Measurements from ENCODE around the gene TTLL8.
A peak's percentile ranks its signal among the peaks of the same experiment; 100 is the strongest.

The TTLL8 gene

DNA sequence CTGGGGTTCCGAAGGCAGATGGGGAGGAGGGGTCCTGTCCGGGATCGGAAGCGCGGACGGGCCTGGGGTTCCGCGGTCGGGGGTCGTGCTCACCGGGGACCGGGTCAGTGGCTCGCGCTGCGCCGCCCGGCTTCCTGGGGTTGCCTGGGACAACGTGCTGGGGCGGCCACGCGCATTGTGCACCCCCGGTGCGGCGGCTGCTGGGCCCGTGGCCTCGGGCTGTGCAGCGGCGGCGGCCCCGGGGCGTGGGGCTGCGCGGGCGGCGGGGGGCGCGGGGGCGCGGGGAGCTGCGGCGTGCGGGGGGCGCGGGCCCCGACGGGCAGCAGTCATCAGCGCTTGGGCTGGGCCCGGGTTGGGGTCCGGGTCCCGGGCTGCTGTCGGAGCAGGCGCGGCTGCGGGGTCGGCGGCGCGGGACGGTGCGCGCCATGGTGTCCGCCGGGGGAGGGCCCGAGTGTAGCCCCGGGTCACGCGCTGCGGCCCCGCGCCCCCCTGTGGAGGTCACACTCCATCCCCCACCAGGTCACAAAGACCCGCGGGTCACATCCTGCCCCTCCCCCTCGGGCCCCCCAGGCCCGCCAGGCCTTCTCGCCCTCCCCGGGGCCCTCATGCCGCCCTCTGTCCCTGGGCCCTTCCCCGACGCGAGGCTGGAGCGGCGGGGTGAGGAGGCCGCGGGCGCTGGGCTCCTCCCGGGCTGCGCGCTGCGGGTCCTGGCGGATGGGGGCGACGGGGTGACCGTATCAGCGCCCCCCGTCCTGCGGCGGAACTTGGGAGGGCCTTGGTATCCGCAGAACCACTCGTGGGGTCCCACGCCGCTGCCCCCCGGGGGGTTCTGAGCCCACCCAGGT, at the start of gene TTLL8:
Gene TTLL8 (minus strand): TSS at position 238 of the 845 bp plus-strand sequence.
- DNase-seq (ENCODE audit: low read depth, low spot score): no peak
- Histone ChIP-seq H3K27ac (no peak within 1 kb of the TSS), H3K36me3 (ENCODE audit: insufficient read depth, low read length) (no peaks in the 10 kb centered on the region), H3K9ac (ENCODE audit: insufficient read length) (no peak within 1 kb of the TSS), H3K9me3 (ENCODE audit: low read depth, low read length) (no peaks in the 10 kb centered on the region), H3K4me3 (peak within 1 kb of the TSS; percentile 14)
- TF ChIP-seq FOXP2 (optimal IDR thresholded peaks at IDR 0.05; ENCODE audit: control extremely low read depth, extremely low read length, insufficient read depth) (no peak), POLR2AphosphoS5 (IDR thresholded peaks at IDR 0.05; ENCODE audit: borderline replicate concordance, low read depth, low read length) (no peak), EZH2 (IDR thresholded peaks at IDR 0.05) (no peak)

DNA sequence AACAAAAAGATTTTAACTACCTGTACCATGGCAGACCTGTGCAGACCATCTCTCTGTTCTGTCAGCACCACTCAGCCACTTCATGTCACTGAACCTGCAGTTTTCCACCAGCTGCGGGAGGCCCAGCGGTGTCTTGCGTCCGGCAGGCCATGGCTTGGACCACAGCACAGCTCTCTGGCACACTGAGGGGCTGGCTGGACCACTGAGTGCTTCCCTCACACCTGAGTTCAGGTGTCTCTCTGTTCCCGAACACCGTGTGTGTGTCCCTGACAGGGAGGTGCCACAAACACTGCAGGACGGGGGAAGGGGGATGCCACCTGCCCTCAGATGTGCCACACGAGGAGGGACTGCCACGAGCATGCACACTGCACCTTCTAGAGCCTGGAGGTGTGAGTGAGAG, 49.4 kb upstream of the TTLL8 start:
- no peaks in the 10 kb centered on the region for H3K9me3 ChIP-seq (ENCODE audit: low read depth, low read length)
- DNase-seq (ENCODE audit: low read depth, low spot score): no peak
- no peak overlapping the region for H3K4me3 ChIP-seq
- H3K27ac ChIP-seq: no peak overlapping the region
- no peak overlapping the region for H3K9ac ChIP-seq (ENCODE audit: insufficient read length)
- TF ChIP-seq FOXP2 (optimal IDR thresholded peaks at IDR 0.05; ENCODE audit: control extremely low read depth, extremely low read length, insufficient read depth) (no peak), EZH2 (IDR thresholded peaks at IDR 0.05) (no peak), POLR2AphosphoS5 (IDR thresholded peaks at IDR 0.05; ENCODE audit: borderline replicate concordance, low read depth, low read length) (no peak)
- H3K36me3 ChIP-seq (ENCODE audit: insufficient read depth, low read length): no peaks in the 10 kb centered on the region

GRCh38 chr22:50105208-50106100, 47.4 kb upstream of the TTLL8 start:
- H3K36me3 ChIP-seq (ENCODE audit: insufficient read depth, low read length): no peaks in the 10 kb centered on the region
- H3K4me3 ChIP-seq: no peak overlapping the region
- H3K27ac ChIP-seq: no peak overlapping the region
- no peaks in the 10 kb centered on the region for H3K9me3 ChIP-seq (ENCODE audit: low read depth, low read length)
- no peak for TF ChIP-seq EZH2 (IDR thresholded peaks at IDR 0.05)
- TF ChIP-seq POLR2AphosphoS5 (IDR thresholded peaks at IDR 0.05; ENCODE audit: borderline replicate concordance, low read depth, low read length): no peak
- TF ChIP-seq FOXP2 (optimal IDR thresholded peaks at IDR 0.05; ENCODE audit: control extremely low read depth, extremely low read length, insufficient read depth): no peak
- no peak for DNase-seq (ENCODE audit: low read depth, low spot score)
- no peak overlapping the region for H3K9ac ChIP-seq (ENCODE audit: insufficient read length)

GRCh38 chr22:50104141-50104544, 46.0 kb upstream of the TTLL8 start:
- H3K4me3 ChIP-seq: no peak overlapping the region
- no peak overlapping the region for H3K27ac ChIP-seq
- TF ChIP-seq FOXP2 (optimal IDR thresholded peaks at IDR 0.05; ENCODE audit: control extremely low read depth, extremely low read length, insufficient read depth) (no peak), POLR2AphosphoS5 (IDR thresholded peaks at IDR 0.05; ENCODE audit: borderline replicate concordance, low read depth, low read length) (no peak), EZH2 (IDR thresholded peaks at IDR 0.05) (no peak)
- DNase-seq (ENCODE audit: low read depth, low spot score): no peak
- no peaks in the 10 kb centered on the region for H3K36me3 ChIP-seq (ENCODE audit: insufficient read depth, low read length)
- H3K9me3 ChIP-seq (ENCODE audit: low read depth, low read length): no peaks in the 10 kb centered on the region
- no peak overlapping the region for H3K9ac ChIP-seq (ENCODE audit: insufficient read length)

DNA sequence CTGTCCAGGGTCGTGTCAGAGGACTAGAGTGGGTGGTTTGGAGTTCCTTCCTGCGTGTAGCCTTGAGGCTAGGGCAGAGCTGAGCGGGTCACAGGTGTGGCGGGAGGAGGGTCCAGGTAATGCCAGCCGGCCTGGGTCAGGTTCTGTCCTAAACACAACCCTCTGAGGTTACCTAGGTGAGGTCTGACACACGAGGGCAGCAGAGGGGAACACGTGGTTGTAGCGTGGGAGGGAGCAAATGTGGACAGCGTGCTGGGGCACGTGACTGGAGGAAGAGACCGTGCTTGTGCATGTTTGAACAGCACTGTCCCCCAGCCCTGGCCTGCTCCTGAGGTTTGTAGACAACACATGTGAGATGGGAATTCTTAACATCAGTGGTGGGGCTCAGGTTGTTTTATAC, 44.8 kb upstream of the TTLL8 start:
- TF ChIP-seq POLR2AphosphoS5 (IDR thresholded peaks at IDR 0.05; ENCODE audit: borderline replicate concordance, low read depth, low read length): no peak
- TF ChIP-seq FOXP2 (optimal IDR thresholded peaks at IDR 0.05; ENCODE audit: control extremely low read depth, extremely low read length, insufficient read depth): no peak
- TF ChIP-seq EZH2 (IDR thresholded peaks at IDR 0.05): no peak
- DNase-seq (ENCODE audit: low read depth, low spot score): no peak
- no peak overlapping the region for H3K4me3 ChIP-seq
- H3K9me3 ChIP-seq (ENCODE audit: low read depth, low read length): no peaks in the 10 kb centered on the region
- H3K9ac ChIP-seq (ENCODE audit: insufficient read length): no peak overlapping the region
- no peaks in the 10 kb centered on the region for H3K36me3 ChIP-seq (ENCODE audit: insufficient read depth, low read length)
- H3K27ac ChIP-seq: no peak overlapping the region

GRCh38 chr22:50101870-50102565, 43.9 kb upstream of the TTLL8 start:
- no peaks in the 10 kb centered on the region for H3K36me3 ChIP-seq (ENCODE audit: insufficient read depth, low read length)
- no peaks in the 10 kb centered on the region for H3K9me3 ChIP-seq (ENCODE audit: low read depth, low read length)
- TF ChIP-seq FOXP2 (optimal IDR thresholded peaks at IDR 0.05; ENCODE audit: control extremely low read depth, extremely low read length, insufficient read depth) (no peak), EZH2 (IDR thresholded peaks at IDR 0.05) (no peak), POLR2AphosphoS5 (IDR thresholded peaks at IDR 0.05; ENCODE audit: borderline replicate concordance, low read depth, low read length) (no peak)
- no peak overlapping the region for H3K9ac ChIP-seq (ENCODE audit: insufficient read length)
- no peak overlapping the region for H3K27ac ChIP-seq
- no peak for DNase-seq (ENCODE audit: low read depth, low spot score)
- no peak overlapping the region for H3K4me3 ChIP-seq

GRCh38 chr22:50098052-50098451, 40.0 kb upstream of the TTLL8 start:
- Histone ChIP-seq H3K9me3 (ENCODE audit: low read depth, low read length) (no peaks in the 10 kb centered on the region), H3K4me3 (no peak overlapping the region), H3K36me3 (ENCODE audit: insufficient read depth, low read length) (no peaks in the 10 kb centered on the region), H3K9ac (ENCODE audit: insufficient read length) (no peak overlapping the region), H3K27ac (no peak overlapping the region)
- DNase-seq (ENCODE audit: low read depth, low spot score): no peak
- TF ChIP-seq FOXP2 (optimal IDR thresholded peaks at IDR 0.05; ENCODE audit: control extremely low read depth, extremely low read length, insufficient read depth): no peak
- TF ChIP-seq POLR2AphosphoS5 (IDR thresholded peaks at IDR 0.05; ENCODE audit: borderline replicate concordance, low read depth, low read length): no peak
- TF ChIP-seq EZH2 (IDR thresholded peaks at IDR 0.05): no peak

- Histone ChIP-seq H3K9ac (ENCODE audit: insufficient read length) (no peak overlapping the region), H3K9me3 (ENCODE audit: low read depth, low read length) (no peaks in the 10 kb centered on the region), H3K4me3 (no peak overlapping the region), H3K27ac (no peak overlapping the region), H3K36me3 (ENCODE audit: insufficient read depth, low read length) (no peaks in the 10 kb centered on the region)
- no peak for DNase-seq (ENCODE audit: low read depth, low spot score)
- TF ChIP-seq EZH2 (IDR thresholded peaks at IDR 0.05) (no peak), POLR2AphosphoS5 (IDR thresholded peaks at IDR 0.05; ENCODE audit: borderline replicate concordance, low read depth, low read length) (no peak), FOXP2 (optimal IDR thresholded peaks at IDR 0.05; ENCODE audit: control extremely low read depth, extremely low read length, insufficient read depth) (no peak)
These were observed 34.2 kb upstream of the TTLL8 start for GRCh38 chr22:50092342-50092741.
